OCI-M1 (cell line): ENCODE measurements around the gene CLEC10A.
"Not testable (repeated sequence)": the region's sequence is repeated elsewhere in the genome, so short reads cannot be mapped to it uniquely, and the experiment has no call there.

Experiments used
- DNase-seq: peaks from one replicate; lab custom pipeline; 2025; lab: John Stamatoyannopoulos, UW

Gene CLEC10A

GRCh38 chr17:7072406-7072805 is 7.6 kb downstream of the CLEC10A start:
- DNase-seq, result no peak

- DNase-seq, result no peak
Measured at GRCh38 chr17:7070712-7071111, 9.3 kb downstream of the CLEC10A start.

- no peak for DNase-seq
Measured at GRCh38 chr17:7068268-7068667, 11.8 kb downstream of the CLEC10A start.

GRCh38 chr17:7067198-7067597 is 12.9 kb downstream of the CLEC10A start:
- no peak for DNase-seq

GRCh38 chr17:7064261-7064660 is 15.8 kb downstream of the CLEC10A start:
- DNase-seq, result no peak

DNA sequence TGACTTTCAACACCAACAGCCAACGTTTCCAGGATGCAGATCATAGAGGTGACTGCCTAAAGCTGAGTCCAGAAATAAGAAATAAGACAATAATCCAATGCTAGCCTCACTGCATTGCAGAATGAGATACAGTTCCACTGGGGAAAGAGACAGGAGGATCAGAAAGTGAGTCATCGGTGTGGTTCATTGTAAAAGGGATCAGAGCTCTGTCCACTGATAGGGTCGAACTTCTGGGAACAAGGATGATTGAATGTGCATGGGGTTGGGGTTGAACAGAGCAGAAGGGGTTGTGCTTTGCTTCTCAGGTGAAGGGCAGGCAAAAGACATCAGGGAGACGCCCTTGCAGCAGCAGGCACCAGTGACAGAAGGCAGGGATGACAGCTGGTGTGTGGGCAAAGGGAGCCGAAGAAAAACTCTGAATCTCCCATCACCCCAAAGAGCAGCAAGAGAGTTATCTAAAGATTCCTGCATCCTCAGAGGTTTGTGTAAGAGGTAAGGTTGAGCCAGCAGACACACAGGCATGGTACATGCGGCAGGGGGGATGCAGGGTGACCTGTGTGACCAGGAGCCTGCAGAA is 16.4 kb downstream of the CLEC10A start:
- DNase-seq, result no peak

- DNase-seq, result peak; percentile 19
Measured at GRCh38 chr17:7060165-7060891, 19.7 kb downstream of the CLEC10A start.

- no peak for DNase-seq
Measured at GRCh38 chr17:7058831-7059447, 21.1 kb downstream of the CLEC10A start.

DNA sequence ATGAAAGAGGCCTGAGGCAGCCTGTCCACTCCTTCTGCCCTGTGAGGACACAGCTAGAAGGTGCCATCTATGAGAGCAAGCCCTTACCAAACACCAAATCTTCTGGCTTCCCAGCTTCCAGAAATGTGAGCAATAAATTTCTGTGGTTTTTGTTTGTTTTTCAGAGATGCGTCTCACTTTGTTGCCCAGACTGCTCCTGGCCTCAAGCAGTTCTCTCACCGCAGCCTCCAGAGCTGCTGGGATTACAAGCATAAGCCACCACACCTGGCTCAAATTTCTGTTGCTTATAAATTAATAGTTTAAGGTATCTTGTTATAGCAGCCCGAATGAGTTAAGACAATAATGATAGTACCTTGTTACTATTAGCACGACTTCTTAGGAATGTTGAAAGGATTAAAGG is 23.7 kb downstream of the CLEC10A start:
- no peak for DNase-seq

- DNase-seq, result not testable (repeated sequence)
Measured at GRCh38 chr17:7050583-7050982, 29.5 kb downstream of the CLEC10A start.

DNA sequence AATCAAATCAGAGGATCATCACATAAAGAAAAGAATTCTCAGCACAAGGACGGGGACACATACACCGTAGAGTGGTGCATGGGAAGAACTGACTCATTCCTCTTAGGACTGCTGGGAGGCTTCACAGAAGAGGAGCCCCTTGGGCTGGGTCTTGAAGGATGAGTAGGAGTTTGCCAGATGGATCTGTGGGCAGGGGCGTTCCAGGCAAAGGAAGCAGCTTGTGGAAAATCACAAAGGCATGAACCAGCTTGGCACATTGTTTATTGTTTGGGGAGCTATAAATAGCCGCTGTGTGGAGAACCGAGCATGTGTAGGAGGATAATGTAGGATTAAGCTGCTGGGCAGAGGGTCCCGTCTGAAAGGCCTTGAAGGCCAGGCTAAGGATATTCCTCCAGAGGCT is 31.1 kb downstream of the CLEC10A start:
- no peak for DNase-seq

GRCh38 chr17:7047566-7047965 is 32.5 kb downstream of the CLEC10A start:
- DNase-seq, result no peak

DNA sequence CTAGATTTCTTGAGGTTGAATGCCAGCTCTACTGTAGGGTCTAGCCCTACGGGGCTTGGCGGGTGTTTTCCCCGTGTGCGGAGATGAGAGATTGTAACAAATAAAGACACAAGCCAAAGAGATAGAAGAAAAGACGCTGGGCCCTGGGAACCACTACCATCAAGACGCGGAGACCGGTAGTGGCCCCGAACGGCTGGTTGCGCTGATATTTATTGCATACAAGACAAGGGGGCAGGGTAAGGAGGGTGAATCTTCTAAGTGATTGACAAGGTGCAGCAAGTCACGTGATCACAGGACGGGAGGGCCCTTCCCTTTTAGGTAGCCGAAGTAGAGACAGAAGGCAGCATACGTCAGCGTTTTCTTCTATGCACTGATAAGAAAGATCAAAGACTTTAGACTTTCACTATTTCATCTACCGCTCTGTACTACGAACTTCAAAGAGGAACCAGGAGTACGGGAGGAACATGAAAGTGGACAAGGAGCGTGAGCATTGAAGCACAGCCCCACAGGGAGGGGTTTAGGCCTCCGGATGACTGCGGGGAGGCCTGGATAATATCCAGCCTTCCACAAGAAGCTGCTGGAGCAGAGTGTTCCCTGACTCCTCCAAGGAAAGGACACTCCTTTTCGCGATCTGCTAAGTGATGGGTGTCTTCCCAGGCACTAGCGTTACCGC is 33.2 kb downstream of the CLEC10A start:
- peak; percentile 94 for DNase-seq

DNA sequence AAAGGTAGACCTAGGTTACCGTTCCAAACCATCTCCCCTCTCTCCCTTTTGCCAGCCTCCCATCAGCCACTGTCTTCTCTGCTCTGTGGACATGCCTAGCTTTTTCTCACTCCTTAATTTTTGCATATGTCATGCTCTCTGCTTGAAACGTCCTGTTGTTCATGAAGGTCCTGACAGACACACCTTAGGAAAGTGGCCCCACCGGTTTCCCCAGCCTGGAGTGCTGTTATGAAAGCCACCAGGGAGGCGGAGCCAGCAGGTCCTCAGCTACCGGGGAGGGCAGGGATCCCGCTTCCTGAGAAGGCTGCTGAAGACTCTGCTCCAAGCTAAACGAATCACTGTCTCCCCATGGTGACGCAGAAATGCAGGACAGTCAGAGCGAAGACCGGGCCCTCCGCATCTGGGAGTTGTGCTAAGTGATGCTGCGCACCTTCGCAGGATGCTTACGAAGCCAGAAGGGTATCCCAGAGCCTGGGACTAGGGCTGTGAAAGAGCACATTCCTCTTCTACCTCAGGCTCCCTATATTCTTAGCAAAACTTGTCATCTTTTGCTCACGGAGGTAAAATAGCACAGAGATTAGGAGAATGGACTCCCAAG is 33.8 kb downstream of the CLEC10A start:
- no peak for DNase-seq

GRCh38 chr17:7045492-7046126 is 34.4 kb downstream of the CLEC10A start:
- DNase-seq, result peak; percentile 88

DNA sequence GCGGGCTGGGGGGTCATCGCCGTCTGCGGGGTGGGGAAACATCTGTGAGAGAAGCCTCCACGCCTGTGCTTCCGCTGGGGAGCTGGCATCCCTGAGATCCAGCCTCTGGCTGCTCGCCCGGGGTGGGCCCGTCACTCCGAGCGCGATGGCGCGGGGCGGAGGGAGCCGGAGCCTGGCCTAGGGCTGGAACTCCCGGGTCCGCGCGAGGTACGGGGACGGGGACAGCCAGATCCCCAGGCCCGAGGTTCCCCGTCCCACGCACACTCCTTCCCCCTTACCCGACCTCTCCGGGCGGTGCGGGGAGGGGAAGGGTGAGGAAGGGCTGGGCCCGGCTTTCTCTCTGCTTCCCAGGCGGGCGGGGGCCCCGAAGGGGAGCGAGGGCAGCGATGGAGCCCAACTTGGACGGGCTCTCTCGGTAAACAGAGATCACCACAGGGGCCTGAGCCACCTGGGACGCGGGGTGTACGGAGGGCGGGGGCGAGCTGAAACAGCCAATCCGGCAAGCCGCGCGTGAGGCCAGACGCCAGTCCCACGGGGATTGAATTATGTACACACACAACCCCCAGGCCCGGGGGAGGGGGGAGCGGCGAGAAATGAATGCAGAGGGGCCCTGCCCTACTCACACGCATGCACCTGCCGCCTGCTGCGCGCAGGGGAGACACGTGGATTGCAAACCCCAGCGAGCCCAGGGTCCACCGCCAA is 36.4 kb downstream of the CLEC10A start, which contains the start of gene SLC16A11:
TSS of gene SLC16A11 (minus strand) at position 596 of the 702 bp plus-strand sequence. CDS start at position 17, 579 bp downstream.
- DNase-seq, result no peak

- DNase-seq, result no peak
Measured at GRCh38 chr17:7043182-7043496, 36.9 kb downstream of the CLEC10A start.

- DNase-seq, result no peak
Measured at GRCh38 chr17:7042501-7043181, 37.4 kb downstream of the CLEC10A start.

DNA sequence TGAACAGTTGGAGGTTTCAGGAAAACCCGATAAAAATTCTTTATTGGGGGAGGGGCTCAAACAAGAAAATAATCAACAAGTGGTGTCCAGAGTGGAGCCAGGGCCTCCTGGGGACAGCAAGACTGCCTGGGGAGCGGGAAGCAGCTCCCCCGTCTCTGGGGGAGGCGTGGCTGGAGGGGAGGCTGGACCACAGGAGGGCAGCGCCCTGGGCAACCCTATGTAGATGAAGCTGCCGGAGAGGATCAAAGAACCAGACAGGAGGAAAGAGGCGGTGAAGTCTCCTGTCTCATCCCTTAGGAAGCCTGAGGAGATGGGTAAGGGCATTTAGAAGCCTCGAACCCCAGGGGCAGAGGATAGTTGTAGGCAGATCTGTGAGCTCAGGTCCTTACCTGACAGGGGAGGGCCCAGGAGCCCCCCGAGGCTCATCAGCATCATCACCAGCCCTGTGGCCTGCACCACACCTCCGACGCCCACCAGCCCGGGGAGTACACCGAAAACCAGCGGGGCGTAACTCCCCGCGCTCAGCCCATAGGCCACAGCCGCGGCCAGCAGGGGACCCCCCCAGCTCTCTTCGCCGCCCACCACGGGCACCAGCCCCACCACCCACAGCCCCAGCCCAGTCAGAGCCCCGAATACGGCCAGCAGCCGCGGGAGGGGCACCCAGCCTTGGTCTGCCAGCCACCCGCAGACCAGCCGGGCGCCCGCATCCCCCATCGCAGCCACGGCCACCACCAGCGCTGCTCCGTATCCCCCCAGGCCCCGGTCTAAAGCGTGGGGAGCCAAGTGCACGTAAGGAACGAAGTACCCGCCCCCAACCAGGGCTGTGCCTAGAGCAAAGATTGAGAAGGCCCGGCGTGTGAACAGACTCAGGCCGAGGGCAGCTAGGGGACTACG is 38.2 kb downstream of the CLEC10A start:
- no peak for DNase-seq

DNA sequence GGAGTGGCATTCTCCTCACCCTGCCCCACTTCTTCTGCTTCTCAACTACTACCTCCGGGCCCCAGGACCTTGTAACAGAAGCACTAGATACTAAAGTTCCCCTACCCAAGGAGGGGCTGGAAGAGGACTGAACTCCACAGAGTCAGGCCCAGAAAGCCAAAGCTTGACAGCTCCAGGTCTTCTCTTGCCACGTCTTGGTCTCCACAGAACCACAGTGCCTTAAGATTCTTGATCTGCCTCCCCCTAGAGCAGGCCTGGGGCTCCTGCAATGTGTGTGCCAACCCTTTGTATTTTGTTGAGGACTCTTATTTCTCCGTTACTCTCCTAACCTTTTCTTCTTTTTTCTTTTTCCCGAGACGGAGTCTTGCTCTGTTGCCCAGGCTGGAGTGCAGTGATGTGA is 40.2 kb downstream of the CLEC10A start:
- no peak for DNase-seq
